H9 (cell line): ENCODE measurements around the gene ABT1. TPM values are rescaled to one million over a fixed set of nuclear protein-coding genes. Genes with fewer than 3 reads are reported as not detected.

Experiments
- DNase-seq: peaks from one replicate; pipeline ENCODE4 v3.0.0-alpha.2; 2017
- H2AFZ ChIP-seq: one replicate; pipeline ENCODE4 v1.6.1; 2013; ENCODE audit warnings: mild to moderate bottlenecking, low read length, control low read depth, moderate library complexity
- H2AK5ac ChIP-seq: 2 replicates; pipeline ENCODE4 v1.6.1; 2013; ENCODE audit warnings: low read length, control low read depth, mixed read lengths; ENCODE audit not compliant: insufficient read length
- H2BK120ac ChIP-seq: one replicate; pipeline ENCODE4 v1.6.1; 2013; ENCODE audit warnings: low read depth, mild to moderate bottlenecking, low read length, control low read depth, inconsistent platforms; ENCODE audit not compliant: poor library complexity, severe bottlenecking
- H2BK12ac ChIP-seq: 2 replicates; pipeline ENCODE4 v1.6.1; 2013; ENCODE audit warnings: low read length, control low read depth, mixed read lengths, low read depth; ENCODE audit not compliant: insufficient read length
- H2BK15ac ChIP-seq: 2 replicates; pipeline ENCODE4 v1.6.1; 2013; ENCODE audit warnings: low read depth, low read length, control low read depth
- H2BK20ac ChIP-seq: one replicate; pipeline ENCODE4 v1.6.1; 2013; ENCODE audit warnings: low read depth, mild to moderate bottlenecking, low read length, control low read depth, inconsistent platforms; ENCODE audit not compliant: poor library complexity, severe bottlenecking
- H2BK5ac ChIP-seq: 2 replicates; pipeline ENCODE4 v1.6.1; 2013; ENCODE audit warnings: low read length, control low read depth, mixed read lengths; ENCODE audit not compliant: insufficient read length
- H3K14ac ChIP-seq: 2 replicates; pipeline ENCODE4 v1.6.1; 2013; ENCODE audit warnings: low read length, control low read depth; ENCODE audit not compliant: insufficient read depth
- H3K18ac ChIP-seq: 2 replicates; pipeline ENCODE4 v1.6.1; 2013; ENCODE audit warnings: low read depth, mild to moderate bottlenecking, mixed read lengths, low read length, control low read depth; ENCODE audit not compliant: insufficient read length
- H3K23ac ChIP-seq: 2 replicates; pipeline ENCODE4 v1.6.1; 2013; ENCODE audit warnings: low read length, control low read depth, mixed read lengths, low read depth; ENCODE audit not compliant: insufficient read length
- H3K23me2 ChIP-seq: 2 replicates; pipeline ENCODE4 v1.6.1; 2013; ENCODE audit warnings: low read depth, mild to moderate bottlenecking, mixed read lengths, low read length, control low read depth; ENCODE audit not compliant: insufficient read length, poor library complexity, severe bottlenecking
- H3K27ac ChIP-seq: 2 replicates; pipeline ENCODE4 v1.5.1; 2013; ENCODE audit warnings: low read length, control low read depth, mixed read lengths, low read depth; ENCODE audit not compliant: insufficient read length
- H3K27me3 ChIP-seq: 2 replicates; pipeline ENCODE4 v1.6.1; 2013; ENCODE audit warnings: low read length, control low read depth, inconsistent platforms; ENCODE audit not compliant: insufficient read depth
- H3K4ac ChIP-seq: 2 replicates; pipeline ENCODE4 v1.6.1; 2013; ENCODE audit warnings: low read depth, mild to moderate bottlenecking, control low read depth, inconsistent platforms, low read length, moderate library complexity
- H3K4me1 ChIP-seq: 2 replicates; pipeline ENCODE4 v1.6.1; 2013; ENCODE audit warnings: low read length, control low read depth, inconsistent platforms; ENCODE audit not compliant: insufficient read depth
- H3K4me2 ChIP-seq: 2 replicates; pipeline ENCODE4 v1.6.1; 2013; ENCODE audit warnings: low read length, control low read depth, mixed read lengths; ENCODE audit not compliant: insufficient read length, insufficient read depth
- H3K56ac ChIP-seq: 2 replicates; pipeline ENCODE4 v1.6.1; 2013; ENCODE audit warnings: low read depth, mild to moderate bottlenecking, mixed read lengths, low read length, control low read depth; ENCODE audit not compliant: insufficient read length
- H3K79me1 ChIP-seq: 2 replicates; pipeline ENCODE4 v1.6.1; 2013; ENCODE audit warnings: low read depth, mild to moderate bottlenecking, moderate library complexity, low read length, control low read depth, inconsistent platforms; ENCODE audit not compliant: insufficient read depth, poor library complexity, severe bottlenecking
- H3K79me2 ChIP-seq: 2 replicates; pipeline ENCODE4 v1.6.1; 2013; ENCODE audit warnings: low read length, control low read depth, inconsistent platforms; ENCODE audit not compliant: insufficient read depth
- H3K9ac ChIP-seq: 2 replicates; pipeline ENCODE4 v1.6.1; 2013; ENCODE audit warnings: low read length, control low read depth, mixed read lengths; ENCODE audit not compliant: insufficient read length; ENCODE audit errors: extremely low read depth
- H3K9me3 ChIP-seq: one replicate; pipeline ENCODE4 v1.6.1; 2013; ENCODE audit warnings: low read depth, low read length, inconsistent platforms; ENCODE audit not compliant: control insufficient read depth
- H3T11ph ChIP-seq: one replicate; pipeline ENCODE4 v1.6.1; 2013; ENCODE audit warnings: mild to moderate bottlenecking, low read length, control low read depth, inconsistent platforms
- H4K20me1 ChIP-seq: one replicate; pipeline ENCODE4 v1.6.1; 2013; ENCODE audit not compliant: control insufficient read depth, insufficient read length, insufficient read depth
- H4K5ac ChIP-seq: 2 replicates; pipeline ENCODE4 v1.6.1; 2013; ENCODE audit warnings: low read depth, mild to moderate bottlenecking, mixed read lengths, low read length, control low read depth; ENCODE audit not compliant: insufficient read length
- H4K8ac ChIP-seq: replicated peaks from 2 replicates; pipeline ENCODE4 v1.6.1; 2013; ENCODE audit warnings: low read length, control low read depth, mixed read lengths, low read depth; ENCODE audit not compliant: insufficient read length
- H4K91ac ChIP-seq: 2 replicates; pipeline ENCODE4 v1.6.1; 2013; ENCODE audit warnings: low read depth, mild to moderate bottlenecking, moderate library complexity, mixed read lengths, low read length, control low read depth; ENCODE audit not compliant: insufficient read length
- H3K27ac Mint-ChIP-seq, 3 experiments: 2 replicates in 2 of 3; 3 replicates in 1 of 3; pipeline ENCODE4 v1.8.0; 2020 to 2021; ENCODE audit warnings: mixed read lengths in 3 of 3, mild to moderate bottlenecking in 1 of 3, moderate library complexity in 1 of 3
- H3K27me3 Mint-ChIP-seq: 2 replicates; pipeline ENCODE4 v1.8.0; 2021; ENCODE audit warnings: low read depth, mild to moderate bottlenecking, moderate library complexity, mixed read lengths
- H3K36me3 Mint-ChIP-seq, 3 experiments: 2 replicates in 2 of 3; 3 replicates in 1 of 3; pipeline ENCODE4 v1.8.0; 2020 to 2021; ENCODE audit warnings: low read depth in 3 of 3, mixed read lengths in 3 of 3; ENCODE audit not compliant: insufficient read depth in 1 of 3
- H3K4me1 Mint-ChIP-seq, 2 experiments: 2 replicates each; pipeline ENCODE4 v1.8.0; 2020; ENCODE audit warnings: mixed read lengths in 2 of 2
- H3K4me3 Mint-ChIP-seq, 2 experiments: 2 replicates in 1 of 2; 3 replicates in 1 of 2; pipeline ENCODE4 v1.8.0; 2020 to 2021; ENCODE audit warnings: mild to moderate bottlenecking in 2 of 2, mixed read lengths in 2 of 2, moderate library complexity in 1 of 2
- H3K9me3 Mint-ChIP-seq, 2 experiments: 2 replicates in 1 of 2; 3 replicates in 1 of 2; pipeline ENCODE4 v1.8.0; 2020; ENCODE audit warnings: mild to moderate bottlenecking in 2 of 2, mixed read lengths in 2 of 2, moderate library complexity in 1 of 2
- CTCF ChIP-seq: fragments of 200-600 bp; sonication (generic); conservative IDR thresholded peaks from 3 replicates; pipeline ENCODE4 v1.8.0; 2021; ENCODE audit warnings: antibody characterized with exemption, mild to moderate bottlenecking
- WGBS: extraction: QIAGEN DNeasy Blood & Tissue Kit; methylation state at CpG from one replicate; pipeline ENCODE4 v1.1.7; 2013; ENCODE audit warnings: missing lambda C conversion rate, low lambda C conversion rate, mixed read lengths; ENCODE audit not compliant: insufficient read length; ENCODE audit errors: extremely low coverage; 5-methylcytosine and 5-hydroxymethylcytosine counted together
- total RNA-seq: library from RNA; stranded (reverse); gene quantifications from 2 replicates; pipeline ENCODE4 v1.2.1, GENCODE V29; 2021

The ABT1 gene
- total RNA-seq, 1 experiment from 2014 or later = 26.4 TPM

- Mint-ChIP-seq H3K9me3 (no peaks in the 10 kb centered on the region), H3K36me3 (peaks cover 5 to 18% (median 14%) of the 10 kb centered on the region in 3 experiments; a peak in 6 of 7 replicates), H3K4me3 (no peak overlapping the region), H3K27me3 (peaks cover 3% of the 10 kb centered on the region; the same call in 1 of the 2 replicates), H3K4me1 (peaks cover 11% of the 10 kb centered on the region in 2 experiments), H3K27ac (0 out of 7 replicates have a peak overlapping the region, but pooled peaks of 1 of the 3 experiments have one; percentile 14)
- peak overlapping the region; percentile 92 for H3K4me2 ChIP-seq
- DNase-seq = no peak
- H3K4me1 ChIP-seq = no peaks in the 10 kb centered on the region; the same call in 1 of the 2 replicates
- H2BK120ac ChIP-seq = no peak overlapping the region
- TF ChIP-seq CTCF = no peak
- no peak overlapping the region for H2BK15ac ChIP-seq
- H4K8ac ChIP-seq = no peak overlapping the region
- H3K9me3 ChIP-seq = no peaks in the 10 kb centered on the region
- no peaks in the 10 kb centered on the region for H3K27me3 ChIP-seq
- peaks cover 21% of the 10 kb centered on the region for H3K23me2 ChIP-seq
- H2AFZ ChIP-seq = no peak overlapping the region
- H2BK12ac ChIP-seq = no peak overlapping the region
- H3T11ph ChIP-seq = no peak overlapping the region
- peak overlapping the region; percentile 89 for H3K9ac ChIP-seq
- H4K91ac ChIP-seq = no peak overlapping the region
- no peak overlapping the region for H3K14ac ChIP-seq
- H3K79me2 ChIP-seq = peaks cover 3% of the 10 kb centered on the region; the same call in 1 of the 2 replicates
- no peak overlapping the region for H3K23ac ChIP-seq
- H3K79me1 ChIP-seq = peaks cover 5% of the 10 kb centered on the region
- no peak overlapping the region for H2BK5ac ChIP-seq
- H4K5ac ChIP-seq = no peak overlapping the region
- no peak overlapping the region for H3K4ac ChIP-seq
- H2AK5ac ChIP-seq = no peak overlapping the region
- H4K20me1 ChIP-seq = no peaks in the 10 kb centered on the region
- no peak overlapping the region for H2BK20ac ChIP-seq
- no peak overlapping the region for H3K18ac ChIP-seq
- no CpG with 5 or more reads among the region's 21 CpGs for whole genome bisulfite sequencing
- no peak overlapping the region for H3K56ac ChIP-seq
- H3K27ac ChIP-seq = no peak overlapping the region
Measured at GRCh38 chr6:26597821-26598220, 1.1 kb downstream of the ABT1 start.
